Cardiac muscle cell (in vitro differentiated cells and primary cell): ENCODE data around the gene CPSF4. TPM values are rescaled to one million over a fixed set of nuclear protein-coding genes. Genes with fewer than 3 reads are reported as not detected.

ENCODE experiments used
- DNase-seq, 2 donors: peaks; one replicate each; pipeline versions ENCODE4 v3.0.0 to v3.0.0-alpha.2; 2010 to 2017; ENCODE audit warnings: low read depth in 1 of 2, low spot score in 1 of 2
- H3K27ac ChIP-seq: fragments of 200-600 bp; sonication (generic); 2 replicates; pipeline ENCODE4 v1.5.1; 2016
- H3K27me3 ChIP-seq: fragments of 200-600 bp; sonication (generic); 2 replicates; pipeline ENCODE4 v1.6.0; 2016; ENCODE audit warnings: control low read depth
- H3K36me3 ChIP-seq: fragments of 200-600 bp; sonication (generic); 2 replicates; pipeline ENCODE4 v1.5.1; 2016; ENCODE audit warnings: control low read depth
- H3K4me1 ChIP-seq: fragments of 200-600 bp; sonication (generic); 2 replicates; pipeline ENCODE4 v1.8.1; 2017; ENCODE audit warnings: low read depth, mild to moderate bottlenecking, mixed run types
- H3K4me3 ChIP-seq: fragments of 200-600 bp; sonication (generic); 2 replicates; pipeline ENCODE4 v1.5.1; 2016; ENCODE audit warnings: mild to moderate bottlenecking
- H3K9me3 ChIP-seq: fragments of 200-600 bp; sonication (generic); 2 replicates; pipeline ENCODE4 v1.5.1; 2017; ENCODE audit warnings: low read depth, mild to moderate bottlenecking, control low read depth
- polyA plus RNA-seq: library from polyadenylated mRNA; unstranded; fragments of >200 nt; fragmentation: Nextera tagmentation; extraction: Ambion mirVana; gene quantifications from 2 replicates; pipeline ENCODE4 v1.2.1, GENCODE V29; 2016
- total RNA-seq: library from RNA; depleted of rRNA; stranded (reverse); fragments of >200 nt; gene quantifications from 2 replicates; pipeline ENCODE4 v1.2.3, GENCODE V29; 2016
- TF ChIP-seq, protein P1 (sequence below): IDR thresholded peaks from 2 replicates; pipeline ENCODE4 v1.5.1; 2012; ENCODE audit warnings: low read depth, mild to moderate bottlenecking, low read length

Gene CPSF4
- total and polyA plus RNA-seq, 2 experiments from 2014 or later, result 59.8 to 84.1 TPM

DNA sequence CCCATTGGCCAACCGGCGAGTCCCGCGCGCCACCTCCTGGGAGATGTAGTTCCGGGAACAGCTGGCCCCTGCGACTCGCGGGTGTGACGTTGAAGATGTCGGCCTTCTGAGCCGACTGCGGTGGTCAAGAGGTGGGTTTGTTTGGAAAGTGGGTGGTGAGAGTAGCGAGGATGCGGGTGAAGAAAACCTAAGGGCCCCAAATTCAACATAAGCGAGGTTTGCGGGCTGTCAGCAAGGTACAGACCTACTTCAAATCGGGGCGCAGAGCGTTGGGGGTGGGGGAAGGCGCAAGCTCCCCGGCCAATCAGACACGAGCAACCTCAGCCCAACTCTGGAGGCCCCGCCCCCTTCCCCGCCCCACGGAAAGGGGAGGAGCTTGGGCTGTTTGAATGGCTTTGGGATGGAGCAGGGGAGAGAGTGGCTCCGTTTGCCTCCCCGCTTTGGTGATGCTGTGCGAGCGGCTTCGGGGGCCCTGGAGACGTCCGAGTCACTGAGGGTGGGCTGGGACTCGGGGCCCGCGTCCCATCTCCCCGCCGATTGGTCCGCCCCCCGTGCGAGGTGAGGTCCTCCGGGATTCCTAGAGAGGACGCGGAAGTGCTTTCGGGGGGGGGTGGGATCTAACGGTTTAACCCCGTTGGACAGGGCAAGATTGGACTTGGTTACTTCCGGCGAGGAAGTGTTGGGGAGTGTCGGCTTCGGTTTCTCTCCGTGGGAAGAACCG, 66.0 kb downstream of the CPSF4 start, which contains the start of gene ZKSCAN5:
Gene ZKSCAN5, plus strand, starts transcription at position 60 of the 721 bp plus-strand sequence. CDS start 1,383 bp downstream, outside the sequence.
- Histone ChIP-seq H3K27me3 (no peaks in the 10 kb centered on the region), H3K27ac (peak within 1 kb of the TSS; percentile 87), H3K9me3 (no peaks in the 10 kb centered on the region), H3K4me1 (peaks cover 17% of the 10 kb centered on the region), H3K4me3 (peak within 1 kb of the TSS; percentile 92), H3K36me3 (no peaks in the 10 kb centered on the region)
- TF ChIP-seq, protein P1, sequence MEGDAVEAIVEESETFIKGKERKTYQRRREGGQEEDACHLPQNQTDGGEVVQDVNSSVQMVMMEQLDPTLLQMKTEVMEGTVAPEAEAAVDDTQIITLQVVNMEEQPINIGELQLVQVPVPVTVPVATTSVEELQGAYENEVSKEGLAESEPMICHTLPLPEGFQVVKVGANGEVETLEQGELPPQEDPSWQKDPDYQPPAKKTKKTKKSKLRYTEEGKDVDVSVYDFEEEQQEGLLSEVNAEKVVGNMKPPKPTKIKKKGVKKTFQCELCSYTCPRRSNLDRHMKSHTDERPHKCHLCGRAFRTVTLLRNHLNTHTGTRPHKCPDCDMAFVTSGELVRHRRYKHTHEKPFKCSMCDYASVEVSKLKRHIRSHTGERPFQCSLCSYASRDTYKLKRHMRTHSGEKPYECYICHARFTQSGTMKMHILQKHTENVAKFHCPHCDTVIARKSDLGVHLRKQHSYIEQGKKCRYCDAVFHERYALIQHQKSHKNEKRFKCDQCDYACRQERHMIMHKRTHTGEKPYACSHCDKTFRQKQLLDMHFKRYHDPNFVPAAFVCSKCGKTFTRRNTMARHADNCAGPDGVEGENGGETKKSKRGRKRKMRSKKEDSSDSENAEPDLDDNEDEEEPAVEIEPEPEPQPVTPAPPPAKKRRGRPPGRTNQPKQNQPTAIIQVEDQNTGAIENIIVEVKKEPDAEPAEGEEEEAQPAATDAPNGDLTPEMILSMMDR, result no peak
- DNase-seq, result peak; percentile 93 to 99

DNA sequence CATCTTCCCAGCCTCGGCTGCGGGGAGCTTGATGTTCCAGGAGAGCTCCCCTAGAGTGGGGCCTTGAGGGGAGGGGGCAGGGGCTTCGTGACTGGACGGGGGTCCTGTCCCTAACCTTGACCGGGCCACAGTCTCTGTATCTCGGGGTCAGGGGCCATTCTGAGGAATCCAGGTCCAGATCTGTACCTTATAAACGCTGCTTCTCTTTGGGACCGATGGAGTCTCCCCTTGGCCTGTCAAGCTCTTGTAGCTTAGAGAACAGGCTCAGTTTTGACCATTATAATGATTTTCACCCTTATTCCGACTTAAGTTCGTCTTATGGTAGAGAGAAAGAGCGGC, 66.5 kb downstream of the CPSF4 start:
- H3K4me3 ChIP-seq, result peak overlapping the region; percentile 92
- TF ChIP-seq, protein P1, result no peak
- no peaks in the 10 kb centered on the region for H3K9me3 ChIP-seq
- DNase-seq, result peak in 1 of 2 donors; percentile 15
- H3K27me3 ChIP-seq, result no peaks in the 10 kb centered on the region
- no peaks in the 10 kb centered on the region for H3K36me3 ChIP-seq
- H3K27ac ChIP-seq, result peak overlapping the region; percentile 87
- peaks cover 17% of the 10 kb centered on the region for H3K4me1 ChIP-seq

Other genes starting within 250 kb of the CPSF4 start
- gene KPNA7, start 230.8 kb upstream of the CPSF4 start, total RNA-seq, result not detected in 2 replicates
- 0.26 TPM in 1 of 2 replicates, not detected in the other for gene KPNA7, start 230.8 kb upstream of the CPSF4 start, polyA plus RNA-seq
- not detected in 2 replicates for gene MYH16, start 166.1 kb upstream of the CPSF4 start, total RNA-seq
- 0.09 and 0.15 TPM in 2 replicates for gene MYH16, start 166.1 kb upstream of the CPSF4 start, polyA plus RNA-seq
- 198 and 216 TPM in 2 replicates for gene ARPC1A, start 113.0 kb upstream of the CPSF4 start, total RNA-seq
- gene ARPC1A, start 113.0 kb upstream of the CPSF4 start, polyA plus RNA-seq, result 331 and 385 TPM in 2 replicates
- 38.7 and 61.7 TPM in 2 replicates for gene ARPC1B, start 64.2 kb upstream of the CPSF4 start, total RNA-seq
- 49.3 and 56.1 TPM in 2 replicates for gene ARPC1B, start 64.2 kb upstream of the CPSF4 start, polyA plus RNA-seq
- gene PDAP1, start 30.3 kb upstream of the CPSF4 start, total RNA-seq, result 130 and 181 TPM in 2 replicates
- gene PDAP1, start 30.3 kb upstream of the CPSF4 start, polyA plus RNA-seq, result 75.1 and 81.0 TPM in 2 replicates
- 66.9 and 110 TPM in 2 replicates for gene BUD31, start 30.0 kb upstream of the CPSF4 start, total RNA-seq
- gene BUD31, start 30.0 kb upstream of the CPSF4 start, polyA plus RNA-seq, result 132 and 193 TPM in 2 replicates
- gene PTCD1, start 145 bp upstream of the CPSF4 start, total RNA-seq, result 13.7 and 27.9 TPM in 2 replicates
- 6.1 and 7.8 TPM in 2 replicates for gene PTCD1, start 145 bp upstream of the CPSF4 start, polyA plus RNA-seq
- 987 and 2,981 TPM in 2 replicates for gene ATP5MF, start 27.2 kb downstream of the CPSF4 start, total RNA-seq
- gene ATP5MF, start 27.2 kb downstream of the CPSF4 start, polyA plus RNA-seq, result 979 and 1,270 TPM in 2 replicates
- 9.0 and 12.7 TPM in 2 replicates for gene ZNF789, start 33.9 kb downstream of the CPSF4 start, total RNA-seq
- 10.2 and 15.3 TPM in 2 replicates for gene ZNF789, start 33.9 kb downstream of the CPSF4 start, polyA plus RNA-seq
- 17.3 and 32.0 TPM in 2 replicates for gene ZNF394, start 61.3 kb downstream of the CPSF4 start, total RNA-seq
- gene ZNF394, start 61.3 kb downstream of the CPSF4 start, polyA plus RNA-seq, result 18.7 and 21.9 TPM in 2 replicates
- gene ZKSCAN5, start 65.7 kb downstream of the CPSF4 start, total RNA-seq, result 13.2 and 17.6 TPM in 2 replicates
- gene ZKSCAN5, start 65.7 kb downstream of the CPSF4 start, polyA plus RNA-seq, result 6.2 and 12.0 TPM in 2 replicates
- 6.1 and 8.0 TPM in 2 replicates for gene FAM200A, start 113.2 kb downstream of the CPSF4 start, total RNA-seq
- gene FAM200A, start 113.2 kb downstream of the CPSF4 start, polyA plus RNA-seq, result 11.1 and 11.9 TPM in 2 replicates
- gene ZNF655, start 119.7 kb downstream of the CPSF4 start, total RNA-seq, result 118 and 120 TPM in 2 replicates
- gene ZNF655, start 119.7 kb downstream of the CPSF4 start, polyA plus RNA-seq, result 45.9 and 48.3 TPM in 2 replicates
- gene TMEM225B, start 159.3 kb downstream of the CPSF4 start, total RNA-seq, result 0.81 and 2.3 TPM in 2 replicates
- 0.17 and 6.3 TPM in 2 replicates for gene TMEM225B, start 159.3 kb downstream of the CPSF4 start, polyA plus RNA-seq
- gene ZSCAN25, start 178.0 kb downstream of the CPSF4 start, total RNA-seq, result 14.0 and 22.8 TPM in 2 replicates
- gene ZSCAN25, start 178.0 kb downstream of the CPSF4 start, polyA plus RNA-seq, result 9.7 and 13.8 TPM in 2 replicates
- 0.24 and 4.8 TPM in 2 replicates for gene CYP3A5, start 241.1 kb downstream of the CPSF4 start, total RNA-seq
- gene CYP3A5, start 241.1 kb downstream of the CPSF4 start, polyA plus RNA-seq, result 0.81 and 0.95 TPM in 2 replicates